CD4-positive, alpha-beta memory T cell (primary cell): ENCODE data around the gene ATP6V0E2. TPM values are rescaled to one million over a fixed set of nuclear protein-coding genes. Genes with fewer than 3 reads are reported as not detected.

ENCODE experiments used
- CTCF ChIA-PET: fragments of 350-600 bp; sonication (Branson Sonifier 250); formaldehyde crosslinking; loops from one replicate; lab custom pipeline; 2021; ENCODE audit warnings: inconsistent platforms; ENCODE audit not compliant: partially characterized antibody; lab: Charles Lee
- POLR2A ChIA-PET: fragments of 350-600 bp; sonication (Branson Sonifier 250); formaldehyde crosslinking; loops from one replicate; lab custom pipeline; 2021; ENCODE audit not compliant: partially characterized antibody; lab: Charles Lee
- DNase-seq, 5 donors: peaks; one replicate each; pipeline versions ENCODE4 v3.0.0 to v3.0.0-alpha.2; 2020 to 2022; ENCODE audit warnings: mixed read lengths in 1 of 5
- H3K27ac ChIP-seq: one replicate; pipeline ENCODE4 v1.7.0; 2013; ENCODE audit warnings: low read depth, low read length
- H3K27me3 ChIP-seq: 2 replicates; pipeline ENCODE4 v1.7.0; 2013; ENCODE audit warnings: mild to moderate bottlenecking, low read length, moderate library complexity; ENCODE audit not compliant: insufficient read depth
- H3K36me3 ChIP-seq: 2 replicates; pipeline ENCODE4 v1.7.0; 2013; ENCODE audit warnings: mild to moderate bottlenecking, low read length, moderate library complexity; ENCODE audit not compliant: insufficient read depth
- H3K4me1 ChIP-seq: 2 replicates; pipeline ENCODE4 v1.7.0; 2013; ENCODE audit warnings: mild to moderate bottlenecking, low read length, moderate library complexity; ENCODE audit not compliant: insufficient read depth
- H3K4me3 ChIP-seq, 2 donors: one replicate each; pipeline ENCODE4 v1.7.0; 2013; ENCODE audit warnings: low read length in 2 of 2, mild to moderate bottlenecking in 1 of 2
- H3K9me3 ChIP-seq, 2 donors: one replicate each; pipeline ENCODE4 v1.7.0; 2013; ENCODE audit warnings: low read length in 2 of 2, control low read depth in 1 of 2; ENCODE audit not compliant: control insufficient read depth in 1 of 2
- H3K27ac Mint-ChIP-seq, 7 donors: one replicate each; pipeline ENCODE4 v1.8.0; 2020 to 2021; ENCODE audit warnings: mixed read lengths in 7 of 7, mild to moderate bottlenecking in 6 of 7, inconsistent platforms in 3 of 7, moderate library complexity in 3 of 7
- H3K27me3 Mint-ChIP-seq, 2 donors: one replicate each; pipeline ENCODE4 v1.8.0; 2020 to 2021; ENCODE audit warnings: mixed read lengths in 2 of 2
- H3K36me3 Mint-ChIP-seq, 2 donors: one replicate each; pipeline ENCODE4 v1.8.0; 2020 to 2021; ENCODE audit warnings: mixed read lengths in 2 of 2, inconsistent platforms in 1 of 2, mild to moderate bottlenecking in 1 of 2
- H3K4me1 Mint-ChIP-seq, 4 donors: one replicate each; pipeline ENCODE4 v1.8.0; 2020 to 2021; ENCODE audit warnings: mixed read lengths in 4 of 4, mild to moderate bottlenecking in 1 of 4
- H3K4me3 Mint-ChIP-seq, 8 donors: one replicate each; pipeline ENCODE4 v1.8.0; 2020 to 2021; ENCODE audit warnings: mixed read lengths in 8 of 8, mild to moderate bottlenecking in 7 of 8, moderate library complexity in 6 of 8, inconsistent platforms in 3 of 8
- H3K9me3 Mint-ChIP-seq, 8 donors: one replicate each; pipeline ENCODE4 v1.8.0; 2020 to 2021; ENCODE audit warnings: mixed read lengths in 8 of 8, mild to moderate bottlenecking in 5 of 8, inconsistent platforms in 3 of 8, moderate library complexity in 1 of 8
- intact Hi-C: fragments of 100-400 bp; cut with micrococcal nuclease; formaldehyde crosslinking; loops from one replicate; pipeline ENCODE4 v1.15.1; 2023
- polyA plus RNA-seq, 2 donors: library from polyadenylated mRNA; unstranded; fragments of 300-500 nt; fragmentation: Illumina TruSeq; gene quantifications; one replicate each; pipeline ENCODE4 v1.2.3, GENCODE V29; 2021
- total RNA-seq, 2 experiments: library from RNA; stranded (reverse); gene quantifications; one replicate each; pipeline ENCODE4 v1.2.3, GENCODE V29; 2021

ATP6V0E2 gene
- total and polyA plus RNA-seq, 4 experiments from 2014 or later: 64.6 to 163 (median 105) TPM

DNA sequence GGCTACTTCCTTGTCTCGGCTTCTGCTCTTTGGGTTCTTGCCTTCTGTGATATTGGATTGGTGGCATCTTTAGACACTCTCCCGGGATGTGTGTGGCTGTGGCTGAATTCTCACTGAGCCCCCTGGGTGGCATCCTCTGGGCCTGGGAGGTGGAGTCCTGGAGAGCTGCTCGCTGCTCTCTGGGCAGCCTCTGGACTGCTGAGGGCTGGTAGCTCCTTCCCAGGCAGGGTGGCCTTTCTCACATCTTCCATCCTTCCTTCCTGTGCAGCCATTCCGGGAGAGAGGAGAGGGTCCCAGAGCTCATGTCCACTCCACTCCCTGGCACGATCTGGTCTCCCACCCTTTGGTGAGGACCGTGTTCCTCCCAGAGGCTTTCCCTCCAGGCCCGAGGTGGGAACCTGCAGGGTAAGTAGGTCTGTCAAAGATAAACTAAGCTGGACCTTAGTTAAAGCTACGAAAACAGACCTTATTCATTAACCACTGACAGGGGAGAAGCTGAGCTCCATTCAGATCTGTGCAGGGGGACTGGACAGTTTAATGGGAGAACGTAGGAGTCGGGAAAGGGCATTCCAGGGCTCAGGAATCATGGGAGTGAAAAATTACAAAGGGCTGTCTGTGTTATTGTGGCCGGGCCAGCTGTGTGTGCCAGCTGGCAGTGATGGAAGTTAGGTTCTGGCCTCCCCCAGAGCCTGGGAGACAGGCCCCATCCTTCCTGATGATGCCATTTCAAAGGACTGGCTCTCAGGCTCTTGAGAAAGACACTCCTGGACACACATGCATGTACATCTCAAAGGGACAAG, 8.7 kb downstream of the ATP6V0E2 start:
- peaks cover 11% of the 10 kb centered on the region for H3K36me3 ChIP-seq
- Mint-ChIP-seq H3K4me3 (no peak overlapping the region), H3K4me1 (peaks cover 10 to 24% (median 16%) of the 10 kb centered on the region in 4 donors), H3K36me3 (peaks cover 17 to 39% of the 10 kb centered on the region in 2 donors), H3K27ac (peak overlapping the region in 2 of 7 donors; percentile 43 to 78), H3K9me3 (no peaks in the 10 kb centered on the region), H3K27me3 (no peaks in the 10 kb centered on the region)
- ChIA-PET POLR2A (interaction anchor here (1.7 to 9.3 kb wide), 4 partner anchors 8 to 44 kb away, joined by 4 to 80 read pairs (median 10); partner anchors contain the start of gene ZNF862), CTCF (interaction anchor here (1.0 to 5.6 kb wide), 10 partner anchors 8 to 394 kb away, joined by 3 to 32 read pairs (median 8); partner anchors contain the start of gene ZNF862)
- intact Hi-C loops: loop anchor here (5.0 kb wide), 1 partner anchor 165 kb away; no protein-coding TSS in a partner anchor
- peaks cover 14% of the 10 kb centered on the region for H3K4me1 ChIP-seq
- DNase-seq: no peak
- H3K27me3 ChIP-seq: no peaks in the 10 kb centered on the region
- no peak overlapping the region for H3K4me3 ChIP-seq
- H3K9me3 ChIP-seq: no peaks in the 10 kb centered on the region
- no peak overlapping the region for H3K27ac ChIP-seq

DNA sequence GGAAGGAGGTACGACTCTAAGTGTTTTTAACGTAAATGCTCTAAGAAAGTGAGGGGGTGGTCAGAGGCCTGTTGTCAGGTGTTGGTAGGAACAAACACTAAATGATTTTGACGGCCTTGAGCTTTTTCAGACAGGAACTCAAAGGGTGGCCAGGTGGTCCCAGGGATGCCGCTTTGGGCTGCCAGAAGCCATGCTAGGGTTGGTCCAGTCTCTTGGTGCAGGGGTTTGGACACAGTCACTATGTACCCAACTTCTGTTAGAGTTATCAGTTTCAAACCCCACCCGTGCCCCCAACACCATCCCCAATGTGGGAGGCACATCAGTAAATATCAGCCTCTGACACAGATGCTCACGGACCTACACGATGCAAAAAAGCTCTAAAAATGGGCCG, 9.3 kb downstream of the ATP6V0E2 start:
- intact Hi-C loops: loop anchor here (5.0 kb wide), 1 partner anchor 164 kb away; no protein-coding TSS in a partner anchor
- peak overlapping the region in 1 of 8 donors; percentile 39 for H3K4me3 Mint-ChIP-seq
- Histone ChIP-seq H3K36me3 (peaks cover 8% of the 10 kb centered on the region), H3K27ac (no peak overlapping the region), H3K4me3 (no peak overlapping the region), H3K27me3 (no peaks in the 10 kb centered on the region), H3K4me1 (peaks cover 13% of the 10 kb centered on the region), H3K9me3 (no peaks in the 10 kb centered on the region)
- no peak for DNase-seq
- peak overlapping the region in 2 of 7 donors; percentile 64 to 65 for H3K27ac Mint-ChIP-seq
- POLR2A ChIA-PET: interaction anchor here (1.7 to 9.3 kb wide), 4 partner anchors 8 to 45 kb away, joined by 4 to 80 read pairs (median 10); partner anchors contain the start of gene ZNF862
- H3K9me3 Mint-ChIP-seq: no peaks in the 10 kb centered on the region
- CTCF ChIA-PET: interaction anchor here (0.7 to 5.6 kb wide), 13 partner anchors 8 to 393 kb away, joined by 3 to 32 read pairs (median 5); partner anchors contain the start of gene ZNF862
- no peaks in the 10 kb centered on the region for H3K27me3 Mint-ChIP-seq
- peaks cover 7 to 24% (median 14%) of the 10 kb centered on the region in 4 donors for H3K4me1 Mint-ChIP-seq
- H3K36me3 Mint-ChIP-seq: peaks cover 17 to 36% of the 10 kb centered on the region in 2 donors

DNA sequence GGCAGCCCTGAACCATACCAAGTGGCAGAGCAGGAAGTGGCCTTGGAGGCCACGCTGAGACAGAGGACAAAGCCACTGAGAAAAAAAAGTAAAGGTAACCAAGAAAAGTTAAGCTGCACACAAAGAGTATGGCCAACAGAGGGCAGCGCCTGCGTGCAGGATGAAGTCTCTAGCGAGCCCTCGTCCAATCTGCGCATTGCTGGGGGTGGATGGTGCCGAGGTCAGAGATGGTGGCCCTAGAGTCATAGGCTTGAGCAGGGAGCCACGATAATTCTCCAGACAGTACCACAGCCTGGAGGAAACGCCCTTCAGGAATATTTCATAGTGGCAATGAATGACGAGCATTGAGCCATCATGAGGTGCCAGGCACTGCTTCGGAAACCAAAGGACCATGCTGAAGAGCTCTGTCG, 9.7 kb downstream of the ATP6V0E2 start:
- Histone ChIP-seq H3K4me3 (no peak overlapping the region), H3K36me3 (peaks cover 7% of the 10 kb centered on the region), H3K27ac (no peak overlapping the region), H3K4me1 (peaks cover 13% of the 10 kb centered on the region), H3K9me3 (no peaks in the 10 kb centered on the region), H3K27me3 (no peaks in the 10 kb centered on the region)
- DNase-seq: peak in 4 of 5 donors; percentile 41 to 53 (median 47)
- no peaks in the 10 kb centered on the region for H3K9me3 Mint-ChIP-seq
- H3K36me3 Mint-ChIP-seq: peaks cover 21 to 34% of the 10 kb centered on the region in 2 donors
- intact Hi-C loops: loop anchor here (5.0 kb wide), 1 partner anchor 164 kb away; no protein-coding TSS in a partner anchor
- ChIA-PET POLR2A (interaction anchor here (1.2 to 9.3 kb wide), 5 partner anchors 9 to 45 kb away, joined by 3 to 80 read pairs (median 10); partner anchors contain the start of genes ATP6V0E2 and ZNF862), CTCF (interaction anchor here (0.6 to 5.6 kb wide), 15 partner anchors 9 to 1441 kb away, joined by 3 to 32 read pairs (median 4); partner anchors contain the start of gene ZNF862)
- peak overlapping the region in 1 of 8 donors; percentile 39 for H3K4me3 Mint-ChIP-seq
- H3K27ac Mint-ChIP-seq: peak overlapping the region in 2 of 7 donors; percentile 64 to 65
- peaks cover 6 to 24% (median 15%) of the 10 kb centered on the region in 4 donors for H3K4me1 Mint-ChIP-seq
- no peaks in the 10 kb centered on the region for H3K27me3 Mint-ChIP-seq

DNA sequence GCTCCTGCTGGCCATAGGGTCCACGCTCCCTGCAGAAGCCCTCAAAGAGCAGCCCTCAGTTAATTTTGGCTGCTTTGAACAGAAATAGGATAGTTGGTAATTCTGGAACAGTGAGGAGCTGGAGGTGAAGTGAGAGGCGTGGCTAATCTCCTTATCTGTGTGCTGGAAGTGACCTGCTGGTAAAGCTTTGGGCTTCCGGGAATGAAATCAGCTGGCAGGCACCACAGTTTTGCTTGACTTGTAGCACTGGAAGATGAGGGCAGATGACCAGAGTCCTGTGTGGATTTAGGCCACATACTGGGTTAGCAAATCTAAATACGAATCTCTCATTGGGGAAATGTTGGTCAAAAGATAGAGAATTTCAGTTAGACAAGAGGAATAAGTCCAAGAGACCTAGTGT, 10.2 kb downstream of the ATP6V0E2 start:
- POLR2A ChIA-PET: interaction anchor here (1.2 to 9.3 kb wide), 5 partner anchors 9 to 46 kb away, joined by 3 to 80 read pairs (median 10); partner anchors contain the start of genes ATP6V0E2 and ZNF862
- H3K4me1 ChIP-seq: peaks cover 13% of the 10 kb centered on the region
- DNase-seq: no peak
- no peak overlapping the region for H3K4me3 ChIP-seq
- H3K4me1 Mint-ChIP-seq: peaks cover 6 to 24% (median 15%) of the 10 kb centered on the region in 4 donors
- no peak overlapping the region for H3K27ac ChIP-seq
- no peak overlapping the region for H3K27ac Mint-ChIP-seq
- CTCF ChIA-PET: interaction anchor here (0.6 to 5.6 kb wide), 13 partner anchors 9 to 1442 kb away, joined by 3 to 32 read pairs (median 5); partner anchors contain the start of gene ZNF862
- H3K9me3 Mint-ChIP-seq: no peaks in the 10 kb centered on the region
- no peaks in the 10 kb centered on the region for H3K27me3 Mint-ChIP-seq
- H3K36me3 ChIP-seq: peaks cover 7% of the 10 kb centered on the region
- H3K4me3 Mint-ChIP-seq: no peak overlapping the region
- no peaks in the 10 kb centered on the region for H3K27me3 ChIP-seq
- no peaks in the 10 kb centered on the region for H3K9me3 ChIP-seq
- intact Hi-C loops: loop anchor here (5.0 kb wide), 1 partner anchor 163 kb away; no protein-coding TSS in a partner anchor
- peaks cover 22 to 34% of the 10 kb centered on the region in 2 donors for H3K36me3 Mint-ChIP-seq

DNA sequence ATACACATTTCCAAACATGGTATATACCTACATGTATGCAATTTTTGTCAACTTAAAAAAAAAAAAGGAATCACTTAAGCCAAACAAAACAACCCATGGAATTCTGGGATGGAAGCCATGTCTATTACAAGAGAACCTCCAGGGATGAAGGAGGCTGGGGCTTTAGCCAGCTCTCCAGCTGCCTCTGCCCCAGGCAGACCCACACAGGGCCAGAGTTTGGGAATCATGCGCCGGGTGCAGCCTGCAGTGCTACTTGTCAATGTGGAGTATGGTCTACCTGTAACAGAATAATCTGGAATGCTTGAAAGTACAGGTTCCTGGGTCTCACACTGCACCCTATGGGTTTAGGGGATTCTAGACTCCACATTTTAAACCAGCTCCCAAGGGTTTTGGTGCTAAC, 10.8 kb downstream of the ATP6V0E2 start:
- no peaks in the 10 kb centered on the region for H3K9me3 Mint-ChIP-seq
- Histone ChIP-seq H3K4me1 (peaks cover 13% of the 10 kb centered on the region), H3K9me3 (no peaks in the 10 kb centered on the region), H3K27ac (no peak overlapping the region), H3K27me3 (no peaks in the 10 kb centered on the region), H3K4me3 (no peak overlapping the region), H3K36me3 (peaks cover 2% of the 10 kb centered on the region)
- ChIA-PET CTCF (interaction anchor here (1.4 to 5.6 kb wide), 7 partner anchors 10 to 85 kb away, joined by 3 to 32 read pairs (median 12); partner anchors contain the start of gene ZNF862), POLR2A (interaction anchor here (1.2 to 9.3 kb wide), 4 partner anchors 9 to 46 kb away, joined by 3 to 80 read pairs (median 8); partner anchors contain the start of genes ATP6V0E2 and ZNF862)
- no peak overlapping the region for H3K4me3 Mint-ChIP-seq
- H3K27ac Mint-ChIP-seq: no peak overlapping the region
- intact Hi-C loops: loop anchor here (5.0 kb wide), 1 partner anchor 163 kb away; no protein-coding TSS in a partner anchor
- no peak for DNase-seq
- peaks cover 6 to 24% (median 15%) of the 10 kb centered on the region in 4 donors for H3K4me1 Mint-ChIP-seq
- peaks cover 22 to 33% of the 10 kb centered on the region in 2 donors for H3K36me3 Mint-ChIP-seq
- no peaks in the 10 kb centered on the region for H3K27me3 Mint-ChIP-seq

DNA sequence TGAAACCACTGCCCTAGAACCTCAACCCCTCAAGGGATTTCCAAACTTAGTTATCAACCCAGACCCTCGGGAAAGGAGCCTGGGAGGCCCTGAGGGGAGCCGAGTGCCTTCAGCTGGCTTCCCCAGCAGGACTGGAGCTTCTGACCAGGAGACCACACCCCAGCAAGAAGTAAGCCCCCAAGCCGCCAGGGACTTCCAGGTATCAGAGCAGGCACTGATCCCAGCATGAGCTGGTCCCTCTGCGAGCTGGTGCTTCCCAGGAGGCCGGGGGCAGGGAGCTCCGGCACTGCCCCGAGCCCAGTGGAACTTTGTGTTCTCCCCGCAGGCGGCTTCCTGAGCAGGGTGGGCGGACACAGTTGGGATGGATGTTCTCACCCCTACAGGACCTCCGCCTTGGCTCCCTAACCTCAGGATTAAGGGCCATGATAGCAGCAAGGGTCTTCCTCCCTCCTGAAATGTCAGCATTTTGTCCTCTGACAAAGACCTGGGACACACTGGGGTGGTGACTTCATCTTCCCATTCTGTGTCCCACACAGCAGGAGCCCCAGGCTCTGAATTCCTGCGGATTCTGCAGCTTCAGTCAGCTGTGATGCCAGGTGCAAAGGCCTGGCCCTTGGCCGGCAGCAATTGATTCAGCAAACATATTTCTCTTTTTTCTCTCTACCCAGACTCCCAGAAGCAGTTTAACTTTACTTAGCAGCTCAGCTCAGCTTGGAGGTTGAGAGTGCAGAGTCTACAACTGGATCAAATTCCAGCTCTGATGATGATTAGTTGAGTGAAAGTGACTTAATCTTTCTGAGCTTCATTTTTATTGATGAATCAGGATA, 11.6 kb downstream of the ATP6V0E2 start:
- H3K4me3 Mint-ChIP-seq: no peak overlapping the region
- no peak for DNase-seq
- H3K4me1 Mint-ChIP-seq: peaks cover 6 to 24% (median 15%) of the 10 kb centered on the region in 4 donors
- H3K27me3 Mint-ChIP-seq: no peaks in the 10 kb centered on the region
- H3K27me3 ChIP-seq: no peaks in the 10 kb centered on the region
- intact Hi-C loops: no loop called here
- no peaks in the 10 kb centered on the region for H3K36me3 ChIP-seq
- no peak overlapping the region for H3K4me3 ChIP-seq
- H3K27ac Mint-ChIP-seq: peak overlapping the region in 1 of 7 donors; percentile 47
- peaks cover 13% of the 10 kb centered on the region for H3K4me1 ChIP-seq
- ChIA-PET POLR2A (interaction anchor here (1.2 to 9.3 kb wide), 3 partner anchors 10 to 31 kb away, joined by 4 to 80 read pairs (median 5); no protein-coding TSS in a partner anchor), CTCF (interaction anchor here (0.5 to 5.6 kb wide), 5 partner anchors 11 to 79 kb away, joined by 3 to 32 read pairs (median 9); no protein-coding TSS in a partner anchor)
- H3K27ac ChIP-seq: no peak overlapping the region
- no peaks in the 10 kb centered on the region for H3K9me3 ChIP-seq
- H3K9me3 Mint-ChIP-seq: no peaks in the 10 kb centered on the region
- peaks cover 22 to 26% of the 10 kb centered on the region in 2 donors for H3K36me3 Mint-ChIP-seq
